SU-DHL-6 (cell line): ENCODE data around the gene ZNF22.

Experiments used
- H2AFZ ChIP-seq: fragments of 200-600 bp; sonication (generic); 2 replicates; pipeline ENCODE4 v1.6.1; 2014; ENCODE audit warnings: low read depth, mild to moderate bottlenecking, moderate library complexity, mixed read lengths, antibody characterized with exemption, low read length; ENCODE audit not compliant: severe bottlenecking
- H3F3A ChIP-seq: fragments of 200-600 bp; shearing (Covaris generic); 2 replicates; pipeline ENCODE4 v1.6.0; 2016; ENCODE audit warnings: antibody characterized with exemption, mild to moderate bottlenecking; ENCODE audit not compliant: insufficient read depth
- H3K27ac ChIP-seq: fragments of 200-600 bp; sonication (generic); 2 replicates; pipeline ENCODE4 v1.5.1; 2016; ENCODE audit warnings: low read depth, mild to moderate bottlenecking, low read length, moderate library complexity, mixed read lengths
- H3K27me3 ChIP-seq: fragments of 200-600 bp; sonication (generic), shearing (Covaris generic); 2 replicates; pipeline ENCODE4 v1.6.0; 2014; ENCODE audit warnings: mild to moderate bottlenecking, low read length
- H3K36me3 ChIP-seq: fragments of 200-600 bp; sonication (generic); 2 replicates; pipeline ENCODE4 v1.6.1; 2014; ENCODE audit warnings: mild to moderate bottlenecking, low read length, mixed read lengths
- H3K4me2 ChIP-seq: fragments of 300-600, 200-600 bp; shearing (Covaris generic), sonication (generic); 2 replicates; pipeline ENCODE4 v1.6.0; 2014; ENCODE audit warnings: low read length, low read depth, mild to moderate bottlenecking; ENCODE audit not compliant: poor library complexity, severe bottlenecking
- H3K4me3 ChIP-seq: fragments of 200-600 bp; sonication (generic); 2 replicates; pipeline ENCODE4 v1.5.1; 2014; ENCODE audit warnings: antibody characterized with exemption, low read length, mild to moderate bottlenecking, mixed read lengths; ENCODE audit not compliant: insufficient read depth, poor library complexity, severe bottlenecking
- H3K79me2 ChIP-seq: fragments of 200-600 bp; sonication (generic); 2 replicates; pipeline ENCODE4 v1.6.1; 2014; ENCODE audit warnings: mild to moderate bottlenecking, low read length, moderate library complexity; ENCODE audit not compliant: insufficient read depth
- H3K9ac ChIP-seq: fragments of 200-600 bp; sonication (generic); 2 replicates; pipeline ENCODE4 v1.7.0; 2014; ENCODE audit warnings: mild to moderate bottlenecking, low read length
- H3K9me2 ChIP-seq: fragments of 200-600 bp; sonication (generic); replicated peaks from 2 replicates; pipeline ENCODE4 v1.6.1; 2014; ENCODE audit warnings: low read length; ENCODE audit not compliant: insufficient read depth
- H3K9me3 ChIP-seq: fragments of 200-600 bp; sonication (generic); 2 replicates; pipeline ENCODE4 v1.6.1; 2014; ENCODE audit warnings: low read length, mixed read lengths; ENCODE audit not compliant: insufficient read depth
- H4K20me1 ChIP-seq: fragments of 200-600 bp; sonication (generic); 2 replicates; pipeline ENCODE4 v1.6.1; 2014; ENCODE audit warnings: low read depth, mild to moderate bottlenecking, antibody characterized with exemption, low read length, moderate library complexity, mixed read lengths
- CTCF ChIP-seq: fragments of 200-600 bp; sonication (generic); IDR thresholded peaks from one replicate; pipeline ENCODE4 v1.5.1; 2017; ENCODE audit warnings: antibody characterized with exemption, mild to moderate bottlenecking, low read length, moderate library complexity; ENCODE audit not compliant: insufficient read depth, poor library complexity, severe bottlenecking
- EZH2phosphoT487 ChIP-seq: fragments of 200-600 bp; sonication (generic), shearing (Covaris generic); conservative IDR thresholded peaks from 2 replicates; pipeline ENCODE4 v1.6.1; 2018; ENCODE audit warnings: mild to moderate bottlenecking, antibody characterized with exemption, low read length, moderate library complexity, mixed read lengths

ZNF22 gene

GRCh38 chr10:44983066-44983894 is 17.4 kb upstream of the ZNF22 start:
- Histone ChIP-seq H3F3A (no peaks in the 10 kb centered on the region), H3K9me3 (no peaks in the 10 kb centered on the region), H3K9ac (no peak overlapping the region), H3K27me3 (no peaks in the 10 kb centered on the region), H3K36me3 (no peaks in the 10 kb centered on the region), H3K9me2 (no peaks in the 10 kb centered on the region), H3K4me3 (no peak overlapping the region), H3K27ac (no peak overlapping the region), H4K20me1 (no peaks in the 10 kb centered on the region), H2AFZ (no peak overlapping the region), H3K4me2 (no peak overlapping the region), H3K79me2 (no peaks in the 10 kb centered on the region)
- TF ChIP-seq EZH2phosphoT487 = no peak
- no peak for TF ChIP-seq CTCF

- no peak overlapping the region for H3K4me2 ChIP-seq
- H3K79me2 ChIP-seq = no peaks in the 10 kb centered on the region
- no peaks in the 10 kb centered on the region for H3F3A ChIP-seq
- no peak overlapping the region for H3K27ac ChIP-seq
- no peaks in the 10 kb centered on the region for H3K9me2 ChIP-seq
- no peaks in the 10 kb centered on the region for H3K36me3 ChIP-seq
- H4K20me1 ChIP-seq = no peaks in the 10 kb centered on the region
- H2AFZ ChIP-seq = no peak overlapping the region
- no peaks in the 10 kb centered on the region for H3K9me3 ChIP-seq
- TF ChIP-seq CTCF = no peak
- no peak for TF ChIP-seq EZH2phosphoT487
- no peaks in the 10 kb centered on the region for H3K27me3 ChIP-seq
- no peak overlapping the region for H3K9ac ChIP-seq
- no peak overlapping the region for H3K4me3 ChIP-seq
Observed at GRCh38 chr10:44983895-44984278, 16.8 kb upstream of the ZNF22 start.

- Histone ChIP-seq H3K27me3 (no peaks in the 10 kb centered on the region), H3K9ac (no peak overlapping the region), H3K4me3 (no peak overlapping the region), H3K79me2 (no peaks in the 10 kb centered on the region), H3K4me2 (no peak overlapping the region), H3K9me3 (no peaks in the 10 kb centered on the region), H4K20me1 (no peaks in the 10 kb centered on the region), H3K36me3 (no peaks in the 10 kb centered on the region), H2AFZ (no peak overlapping the region), H3K9me2 (no peaks in the 10 kb centered on the region), H3F3A (no peaks in the 10 kb centered on the region), H3K27ac (no peak overlapping the region)
- TF ChIP-seq CTCF = no peak
- TF ChIP-seq EZH2phosphoT487 = no peak
Observed at GRCh38 chr10:44984671-44985101, 16.0 kb upstream of the ZNF22 start.
